Endothelial cell of umbilical vein (primary cell): ENCODE measurements around the gene ARHGAP15. TPM values are rescaled to one million over a fixed set of nuclear protein-coding genes. Genes with fewer than 3 reads are reported as not detected.

ENCODE experiments used
- BruUV-seq: library from RNA; stranded (reverse); fragments of 400-500 nt; replicated peaks from 2 replicates; lab custom pipeline; 2021; lab: Mats Ljungman, UMichigan
- CTCF ChIA-PET: fragments of 300-600, 350-600 bp; sonication (Branson Sonifier 250); formaldehyde crosslinking; loops from one replicate; lab custom pipeline; 2021; ENCODE audit warnings: antibody characterized with exemption, inconsistent platforms; lab: Charles Lee
- POLR2A ChIA-PET: fragments of 300-600, 350-600 bp; sonication (Branson Sonifier 250); formaldehyde crosslinking; loops from one replicate; lab custom pipeline; 2021; ENCODE audit warnings: antibody characterized with exemption, inconsistent platforms; lab: Charles Lee
- DNase-seq: peaks from one replicate; pipeline ENCODE4 v3.0.0-alpha.2; 2011; ENCODE audit warnings: low read depth, low spot score
- FAIRE-seq: peaks from 2 replicates; lab custom pipeline; 2011; peaks lifted over from hg19 to GRCh38; lab: Jason Lieb, UNC
- H2AFZ ChIP-seq: 2 replicates; pipeline ENCODE4 v1.6.0; 2012; ENCODE audit warnings: low read depth, low read length, control low read depth, inconsistent platforms
- H3K27ac ChIP-seq: 2 replicates; pipeline ENCODE4 v1.5.1; 2011; ENCODE audit warnings: low read depth, mild to moderate bottlenecking, control low read depth, low read length, moderate library complexity; ENCODE audit not compliant: insufficient read depth
- H3K27me3 ChIP-seq, 2 experiments: 2 replicates each; pipeline versions ENCODE4 v1.6.0 to v1.6.1; 2011; ENCODE audit warnings: low read length in 2 of 2, mixed read lengths in 1 of 2; ENCODE audit not compliant: control insufficient read depth in 2 of 2, insufficient read depth in 2 of 2
- H3K36me3 ChIP-seq, 2 experiments: 2 replicates in 1 of 2; 3 replicates in 1 of 2; pipeline ENCODE4 v1.5.1; 2011; ENCODE audit warnings: low read length in 2 of 2, mild to moderate bottlenecking in 1 of 2, moderate library complexity in 1 of 2; ENCODE audit not compliant: control insufficient read depth in 2 of 2, insufficient read depth in 2 of 2; ENCODE audit errors: extremely low read depth in 1 of 2
- H3K4me1 ChIP-seq: 3 replicates; pipeline ENCODE4 v1.5.1; 2011; ENCODE audit warnings: mild to moderate bottlenecking, low read length; ENCODE audit not compliant: control insufficient read depth, insufficient read depth; ENCODE audit errors: extremely low read depth
- H3K4me2 ChIP-seq: 2 replicates; pipeline ENCODE4 v1.6.1; 2011; ENCODE audit warnings: low read length, control low read depth, mixed read lengths; ENCODE audit not compliant: insufficient read depth
- H3K4me3 ChIP-seq, 3 experiments: fragments of 200-600 bp in 1 of 3; sonication (generic), shearing (Covaris generic) in 1 of 3; replicated peaks in 1 of 3; 2 replicates each; pipeline ENCODE4 v1.5.1; 2011 to 2016; ENCODE audit warnings: control low read depth in 3 of 3, low read length in 3 of 3, mild to moderate bottlenecking in 2 of 3, inconsistent platforms in 1 of 3, low read depth in 1 of 3, moderate library complexity in 1 of 3; ENCODE audit not compliant: insufficient read depth in 1 of 3
- H3K79me2 ChIP-seq: 2 replicates; pipeline ENCODE4 v1.6.0; 2012; ENCODE audit warnings: low read length, inconsistent platforms; ENCODE audit not compliant: control insufficient read depth, insufficient read depth
- H3K9ac ChIP-seq: replicated peaks from 2 replicates; pipeline ENCODE3; 2011; ENCODE audit warnings: low read length, control low read depth; ENCODE audit not compliant: insufficient read depth; ENCODE audit errors: extremely low read depth
- H3K9me1 ChIP-seq: replicated peaks from 3 replicates; pipeline ENCODE4 v1.6.0; 2011; ENCODE audit warnings: mild to moderate bottlenecking, low read length; ENCODE audit not compliant: control insufficient read depth, insufficient read depth; ENCODE audit errors: extremely low read depth
- H3K9me3 ChIP-seq: replicated peaks from 2 replicates; pipeline ENCODE4 v1.5.1; 2012; ENCODE audit warnings: low read length, inconsistent platforms; ENCODE audit not compliant: control insufficient read depth, insufficient read depth
- H4K20me1 ChIP-seq: replicated peaks from 2 replicates; pipeline ENCODE3; 2011; ENCODE audit warnings: mild to moderate bottlenecking, low read length; ENCODE audit not compliant: control insufficient read depth, insufficient read depth; ENCODE audit errors: extremely low read depth
- CTCF ChIP-seq, 2 donors: IDR thresholded peaks; 1 replicate in 1 of 2; 2 replicates in 1 of 2; pipeline ENCODE4 v1.5.1; 2011; ENCODE audit warnings: low read length in 2 of 2, mild to moderate bottlenecking in 2 of 2, moderate library complexity in 2 of 2, control low read depth in 1 of 2, inconsistent platforms in 1 of 2, low read depth in 1 of 2; ENCODE audit not compliant: insufficient read depth in 1 of 2; ENCODE audit errors: extremely low read depth in 1 of 2
- EZH2 ChIP-seq: IDR thresholded peaks from 2 replicates; pipeline ENCODE4 v1.6.1; 2012; ENCODE audit warnings: borderline replicate concordance, low read depth, mild to moderate bottlenecking, moderate library complexity, low read length, inconsistent platforms; ENCODE audit not compliant: severe bottlenecking
- FOS ChIP-seq: IDR thresholded peaks from 2 replicates; pipeline ENCODE4 v1.6.1; 2011; ENCODE audit warnings: mild to moderate bottlenecking, low read length, moderate library complexity, borderline replicate concordance; ENCODE audit not compliant: insufficient read depth
- GATA2 ChIP-seq: IDR thresholded peaks from 2 replicates; pipeline ENCODE4 v1.7.0; 2011; ENCODE audit warnings: low read depth, mild to moderate bottlenecking, moderate library complexity, mixed read lengths, low read length; ENCODE audit not compliant: insufficient read length, insufficient read depth
- JUN ChIP-seq: IDR thresholded peaks from 2 replicates; pipeline ENCODE4 v1.6.1; 2011; ENCODE audit warnings: borderline replicate concordance, low read depth; ENCODE audit not compliant: insufficient read length, insufficient read depth
- MYC ChIP-seq: IDR thresholded peaks from one replicate; pipeline ENCODE4 v1.6.1; 2011; ENCODE audit warnings: mild to moderate bottlenecking, low read depth, low read length
- POLR2A ChIP-seq: IDR thresholded peaks from 2 replicates; pipeline ENCODE4 v1.6.1; 2012; ENCODE audit warnings: low read depth, mild to moderate bottlenecking, control low read depth, low read length
- POLR2AphosphoS5 ChIP-seq: IDR thresholded peaks from 2 replicates; pipeline ENCODE4 v1.6.1; 2012; ENCODE audit warnings: low read depth, mild to moderate bottlenecking, control low read depth, low read length, moderate library complexity; ENCODE audit not compliant: insufficient read depth
- dilution Hi-C: fragments of 300-500 bp; cut with MboI; formaldehyde crosslinking; loops from one replicate; pipeline ENCODE4 v1.15.0; 2019; ENCODE audit warnings: low sequenced_read_pairs; ENCODE audit not compliant: extremely low pct_ligation_motif_present
- intact Hi-C: fragments of 100-400 bp; cut with micrococcal nuclease; formaldehyde crosslinking; loops from one replicate; pipeline ENCODE4 v1.10.0; 2022
- polyA plus RNA-seq, 4 experiments: library from polyadenylated mRNA; depleted of rRNA in 3 of 4; stranded (reverse) in 3 of 4; unstranded in 1 of 4; fragments of >200 nt; gene quantifications; 2 replicates each; pipeline versions ENCODE4 v1.2.1 to v1.2.3, GENCODE V29; 2011 to 2012; ENCODE audit warnings: missing spikeins in 1 of 4
- total RNA-seq: library from RNA; stranded (reverse); gene quantifications from 2 replicates; pipeline ENCODE4 v1.2.3, GENCODE V29; 2021
- TF ChIP-seq, protein P1 (sequence below): IDR thresholded peaks from 2 replicates; pipeline ENCODE4 v1.6.1; 2011; ENCODE audit not compliant: insufficient read depth, insufficient read length

Gene ARHGAP15
- total and polyA plus RNA-seq, 2 donors (not counting 3 experiments of a cell fraction or from before 2014, with no cell fraction given), result not detected

DNA sequence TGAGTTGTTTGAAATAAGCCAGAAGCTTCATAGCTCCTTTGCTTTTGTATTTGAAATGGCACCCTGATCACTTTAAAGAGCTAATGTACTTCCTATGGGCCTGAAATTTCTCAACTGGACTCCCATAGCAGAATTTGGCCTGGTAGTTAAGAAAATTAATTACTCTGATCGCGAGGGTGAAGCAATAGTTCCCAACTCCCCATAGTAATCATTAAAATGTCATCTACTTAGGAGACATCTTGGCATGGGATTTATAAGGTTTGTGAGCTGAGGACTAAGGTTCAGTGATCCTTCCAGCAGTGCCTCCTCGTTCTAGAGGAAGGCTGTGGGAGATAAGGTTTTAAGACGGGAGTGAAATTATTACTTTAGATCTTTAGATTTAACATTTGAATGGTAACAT lies 581.0 kb downstream of the ARHGAP15 start:
- no peak overlapping the region for H3K4me2 ChIP-seq
- TF ChIP-seq, protein P1, sequence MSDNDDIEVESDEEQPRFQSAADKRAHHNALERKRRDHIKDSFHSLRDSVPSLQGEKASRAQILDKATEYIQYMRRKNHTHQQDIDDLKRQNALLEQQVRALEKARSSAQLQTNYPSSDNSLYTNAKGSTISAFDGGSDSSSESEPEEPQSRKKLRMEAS, result no peak
- TF ChIP-seq JUN (no peak), POLR2AphosphoS5 (no peak), GATA2 (no peak), MYC (no peak), EZH2 (no peak), POLR2A (no peak), FOS (no peak), CTCF (IDR thresholded peaks at IDR 0.05; ENCODE audit: extremely low read depth in 1 of 2, insufficient read depth in 1 of 2, low read depth in 1 of 2, low read length in 2 of 2) (no peak)
- intact Hi-C loops, result no loop called here
- ChIA-PET POLR2A (no interaction called here), CTCF (no interaction called here)
- H3K27ac ChIP-seq, result no peak overlapping the region
- H3K4me1 ChIP-seq, result no peaks in the 10 kb centered on the region
- H3K4me3 ChIP-seq, result no peak overlapping the region
- H3K27me3 ChIP-seq, result no peaks in the 10 kb centered on the region
- no peaks in the 10 kb centered on the region for H3K9me3 ChIP-seq
- BruUV-seq, result no TSS peak
- H2AFZ ChIP-seq, result no peak overlapping the region
- dilution Hi-C loops, result no loop called here
- no peak overlapping the region for H3K9ac ChIP-seq
- H4K20me1 ChIP-seq, result no peaks in the 10 kb centered on the region
- FAIRE-seq (no peak), DNase-seq (no peak)
- no peaks in the 10 kb centered on the region for H3K36me3 ChIP-seq
- H3K79me2 ChIP-seq, result no peaks in the 10 kb centered on the region
- no peaks in the 10 kb centered on the region for H3K9me1 ChIP-seq
